ENCODE measurements around the gene TSHZ3.

The TSHZ3 gene

GRCh38 chr19:31354799-31355664, 5.8 kb upstream of the TSHZ3 start:
- H3K4me3 ChIP-seq (ENCODE audit: low read depth in 1 of 2, low read length in 2 of 2) = no peak overlapping the region
- peaks cover 0 to 21% of the 10 kb centered on the region in 2 donors for H3K4me1 ChIP-seq (ENCODE audit: control insufficient read depth in 1 of 2, insufficient read depth in 2 of 2, low read length in 2 of 2)
- no peak overlapping the region for H3K27ac ChIP-seq (ENCODE audit: low read depth, low read length)
- H3K9ac ChIP-seq (ENCODE audit: low read depth in 1 of 2, low read length in 2 of 2) = no peak overlapping the region
- no peaks in the 10 kb centered on the region for H3K36me3 ChIP-seq (ENCODE audit: control insufficient read depth in 1 of 2, insufficient read depth in 2 of 2, low read length in 2 of 2)
- H3K9me3 ChIP-seq (ENCODE audit: control insufficient read depth in 1 of 2, low read length in 2 of 2) = no peaks in the 10 kb centered on the region
- peaks cover 58 to 71% of the 10 kb centered on the region in 2 donors for H3K27me3 ChIP-seq (ENCODE audit: control insufficient read depth in 1 of 2, insufficient read depth in 2 of 2, low read length in 2 of 2)

GRCh38 chr19:31354316-31354715, 5.1 kb upstream of the TSHZ3 start:
- Histone ChIP-seq H3K9me3 (ENCODE audit: control insufficient read depth in 1 of 2, low read length in 2 of 2) (no peaks in the 10 kb centered on the region), H3K27ac (ENCODE audit: low read depth, low read length) (no peak overlapping the region), H3K4me1 (ENCODE audit: control insufficient read depth in 1 of 2, insufficient read depth in 2 of 2, low read length in 2 of 2) (peaks cover 0 to 21% of the 10 kb centered on the region in 2 donors), H3K27me3 (ENCODE audit: control insufficient read depth in 1 of 2, insufficient read depth in 2 of 2, low read length in 2 of 2) (peaks cover 58 to 71% of the 10 kb centered on the region in 2 donors), H3K36me3 (ENCODE audit: control insufficient read depth in 1 of 2, insufficient read depth in 2 of 2, low read length in 2 of 2) (no peaks in the 10 kb centered on the region), H3K9ac (ENCODE audit: low read depth in 1 of 2, low read length in 2 of 2) (no peak overlapping the region), H3K4me3 (ENCODE audit: low read depth in 1 of 2, low read length in 2 of 2) (no peak overlapping the region)

- Histone ChIP-seq H3K27me3 (ENCODE audit: control insufficient read depth in 1 of 2, insufficient read depth in 2 of 2, low read length in 2 of 2) (peaks cover 58 to 68% of the 10 kb centered on the region in 2 donors), H3K27ac (ENCODE audit: low read depth, low read length) (no peak overlapping the region), H3K36me3 (ENCODE audit: control insufficient read depth in 1 of 2, insufficient read depth in 2 of 2, low read length in 2 of 2) (no peaks in the 10 kb centered on the region), H3K4me3 (ENCODE audit: low read depth in 1 of 2, low read length in 2 of 2) (no peak overlapping the region), H3K9ac (ENCODE audit: low read depth in 1 of 2, low read length in 2 of 2) (no peak overlapping the region), H3K9me3 (ENCODE audit: control insufficient read depth in 1 of 2, low read length in 2 of 2) (no peaks in the 10 kb centered on the region), H3K4me1 (ENCODE audit: control insufficient read depth in 1 of 2, insufficient read depth in 2 of 2, low read length in 2 of 2) (peaks cover 0 to 21% of the 10 kb centered on the region in 2 donors)
Measured at GRCh38 chr19:31353833-31354232, 4.6 kb upstream of the TSHZ3 start.

- Histone ChIP-seq H3K36me3 (ENCODE audit: control insufficient read depth in 1 of 2, insufficient read depth in 2 of 2, low read length in 2 of 2) (no peaks in the 10 kb centered on the region), H3K4me1 (ENCODE audit: control insufficient read depth in 1 of 2, insufficient read depth in 2 of 2, low read length in 2 of 2) (peaks cover 0 to 23% of the 10 kb centered on the region in 2 donors), H3K27me3 (ENCODE audit: control insufficient read depth in 1 of 2, insufficient read depth in 2 of 2, low read length in 2 of 2) (peaks cover 59 to 76% of the 10 kb centered on the region in 2 donors), H3K27ac (ENCODE audit: low read depth, low read length) (no peak overlapping the region), H3K4me3 (ENCODE audit: low read depth in 1 of 2, low read length in 2 of 2) (no peak overlapping the region), H3K9ac (ENCODE audit: low read depth in 1 of 2, low read length in 2 of 2) (no peak overlapping the region), H3K9me3 (ENCODE audit: control insufficient read depth in 1 of 2, low read length in 2 of 2) (no peaks in the 10 kb centered on the region)
Measured at GRCh38 chr19:31352782-31353651, 3.8 kb upstream of the TSHZ3 start.

- H3K27me3 ChIP-seq (ENCODE audit: control insufficient read depth in 1 of 2, insufficient read depth in 2 of 2, low read length in 2 of 2) = peaks cover 58 to 76% of the 10 kb centered on the region in 2 donors
- H3K4me1 ChIP-seq (ENCODE audit: control insufficient read depth in 1 of 2, insufficient read depth in 2 of 2, low read length in 2 of 2) = peaks cover 0 to 28% of the 10 kb centered on the region in 2 donors
Measured at GRCh38 chr19:31352296-31352781, 3.1 kb upstream of the TSHZ3 start.

GRCh38 chr19:31351855-31352195, 2.6 kb upstream of the TSHZ3 start:
- Histone ChIP-seq H3K4me3 (ENCODE audit: low read depth in 1 of 2, low read length in 2 of 2) (peak overlapping the region; percentile 63 to 71), H3K9ac (ENCODE audit: low read depth in 1 of 2, low read length in 2 of 2) (no peak overlapping the region), H3K9me3 (ENCODE audit: control insufficient read depth in 1 of 2, low read length in 2 of 2) (no peaks in the 10 kb centered on the region), H3K36me3 (ENCODE audit: control insufficient read depth in 1 of 2, insufficient read depth in 2 of 2, low read length in 2 of 2) (no peaks in the 10 kb centered on the region), H3K4me1 (ENCODE audit: control insufficient read depth in 1 of 2, insufficient read depth in 2 of 2, low read length in 2 of 2) (peaks cover 0 to 28% of the 10 kb centered on the region in 2 donors), H3K27me3 (ENCODE audit: control insufficient read depth in 1 of 2, insufficient read depth in 2 of 2, low read length in 2 of 2) (peaks cover 56 to 72% of the 10 kb centered on the region in 2 donors), H3K27ac (ENCODE audit: low read depth, low read length) (no peak overlapping the region)

More at GRCh38 chr19:31352296-31352781, 3.1 kb upstream of the TSHZ3 start:
- Histone ChIP-seq H3K27ac (ENCODE audit: low read depth, low read length) (no peak overlapping the region), H3K36me3 (ENCODE audit: control insufficient read depth in 1 of 2, insufficient read depth in 2 of 2, low read length in 2 of 2) (no peaks in the 10 kb centered on the region), H3K4me3 (ENCODE audit: low read depth in 1 of 2, low read length in 2 of 2) (peak overlapping the region in 1 of 2 donors; percentile 71), H3K9ac (ENCODE audit: low read depth in 1 of 2, low read length in 2 of 2) (no peak overlapping the region), H3K9me3 (ENCODE audit: control insufficient read depth in 1 of 2, low read length in 2 of 2) (no peaks in the 10 kb centered on the region)

GRCh38 chr19:31351056-31351854, 2.0 kb upstream of the TSHZ3 start:
- no peaks in the 10 kb centered on the region for H3K36me3 ChIP-seq (ENCODE audit: control insufficient read depth in 1 of 2, insufficient read depth in 2 of 2, low read length in 2 of 2)
- H3K27me3 ChIP-seq (ENCODE audit: control insufficient read depth in 1 of 2, insufficient read depth in 2 of 2, low read length in 2 of 2) = peaks cover 52 to 69% of the 10 kb centered on the region in 2 donors
- peaks cover 0 to 28% of the 10 kb centered on the region in 2 donors for H3K4me1 ChIP-seq (ENCODE audit: control insufficient read depth in 1 of 2, insufficient read depth in 2 of 2, low read length in 2 of 2)
- peak overlapping the region; percentile 50 for H3K27ac ChIP-seq (ENCODE audit: low read depth, low read length)
- H3K9ac ChIP-seq (ENCODE audit: low read depth in 1 of 2, low read length in 2 of 2) = peak overlapping the region in 1 of 2 donors; percentile 33
- no peaks in the 10 kb centered on the region for H3K9me3 ChIP-seq (ENCODE audit: control insufficient read depth in 1 of 2, low read length in 2 of 2)
- peak overlapping the region; percentile 63 to 71 for H3K4me3 ChIP-seq (ENCODE audit: low read depth in 1 of 2, low read length in 2 of 2)

- Histone ChIP-seq H3K4me1 (ENCODE audit: control insufficient read depth in 1 of 2, insufficient read depth in 2 of 2, low read length in 2 of 2) (peaks cover 0 to 28% of the 10 kb centered on the region in 2 donors), H3K4me3 (ENCODE audit: low read depth in 1 of 2, low read length in 2 of 2) (peak overlapping the region; percentile 63 to 71), H3K27me3 (ENCODE audit: control insufficient read depth in 1 of 2, insufficient read depth in 2 of 2, low read length in 2 of 2) (peaks cover 47 to 65% of the 10 kb centered on the region in 2 donors), H3K27ac (ENCODE audit: low read depth, low read length) (peak overlapping the region; percentile 50), H3K9ac (ENCODE audit: low read depth in 1 of 2, low read length in 2 of 2) (peak overlapping the region in 1 of 2 donors; percentile 33), H3K9me3 (ENCODE audit: control insufficient read depth in 1 of 2, low read length in 2 of 2) (no peaks in the 10 kb centered on the region), H3K36me3 (ENCODE audit: control insufficient read depth in 1 of 2, insufficient read depth in 2 of 2, low read length in 2 of 2) (no peaks in the 10 kb centered on the region)
Measured at GRCh38 chr19:31350693-31351055, 1.4 kb upstream of the TSHZ3 start.

GRCh38 chr19:31350033-31350692, 927 bp upstream of the TSHZ3 start:
- Histone ChIP-seq H3K36me3 (ENCODE audit: control insufficient read depth in 1 of 2, insufficient read depth in 2 of 2, low read length in 2 of 2) (no peaks in the 10 kb centered on the region), H3K4me3 (ENCODE audit: low read depth in 1 of 2, low read length in 2 of 2) (peak overlapping the region; percentile 32 to 40), H3K9ac (ENCODE audit: low read depth in 1 of 2, low read length in 2 of 2) (peak overlapping the region in 1 of 2 donors; percentile 33), H3K4me1 (ENCODE audit: control insufficient read depth in 1 of 2, insufficient read depth in 2 of 2, low read length in 2 of 2) (peaks cover 0 to 28% of the 10 kb centered on the region in 2 donors), H3K27ac (ENCODE audit: low read depth, low read length) (peak overlapping the region; percentile 50), H3K27me3 (ENCODE audit: control insufficient read depth in 1 of 2, insufficient read depth in 2 of 2, low read length in 2 of 2) (peaks cover 43 to 60% of the 10 kb centered on the region in 2 donors), H3K9me3 (ENCODE audit: control insufficient read depth in 1 of 2, low read length in 2 of 2) (no peaks in the 10 kb centered on the region)
